Astrocyte of the cerebellum (primary cell): ENCODE data around the gene ZCCHC3.
"Not testable (repeated sequence)": the region's sequence is repeated elsewhere in the genome, so short reads cannot be mapped to it uniquely, and the experiment has no call there.

ENCODE experiments used
- DNase-seq: peaks from one replicate; pipeline ENCODE4 v3.0.0-alpha.2; 2011; ENCODE audit warnings: low read depth
- H3K4me3 ChIP-seq: 2 replicates; pipeline ENCODE4 v1.5.1; 2011; ENCODE audit warnings: mild to moderate bottlenecking, low read depth, low read length, moderate library complexity
- in situ Hi-C: cut with HindIII; loops from 2 replicates; pipeline ENCODE4 v1.10.0; 2017; ENCODE audit warnings: low sequenced_read_pairs
- TF ChIP-seq, protein P1 (sequence below): IDR thresholded peaks from 2 replicates; pipeline ENCODE4 v1.5.1; 2012; ENCODE audit warnings: low read length, low read depth, moderate library complexity, mild to moderate bottlenecking; ENCODE audit errors: missing control alignments

Gene ZCCHC3

DNA sequence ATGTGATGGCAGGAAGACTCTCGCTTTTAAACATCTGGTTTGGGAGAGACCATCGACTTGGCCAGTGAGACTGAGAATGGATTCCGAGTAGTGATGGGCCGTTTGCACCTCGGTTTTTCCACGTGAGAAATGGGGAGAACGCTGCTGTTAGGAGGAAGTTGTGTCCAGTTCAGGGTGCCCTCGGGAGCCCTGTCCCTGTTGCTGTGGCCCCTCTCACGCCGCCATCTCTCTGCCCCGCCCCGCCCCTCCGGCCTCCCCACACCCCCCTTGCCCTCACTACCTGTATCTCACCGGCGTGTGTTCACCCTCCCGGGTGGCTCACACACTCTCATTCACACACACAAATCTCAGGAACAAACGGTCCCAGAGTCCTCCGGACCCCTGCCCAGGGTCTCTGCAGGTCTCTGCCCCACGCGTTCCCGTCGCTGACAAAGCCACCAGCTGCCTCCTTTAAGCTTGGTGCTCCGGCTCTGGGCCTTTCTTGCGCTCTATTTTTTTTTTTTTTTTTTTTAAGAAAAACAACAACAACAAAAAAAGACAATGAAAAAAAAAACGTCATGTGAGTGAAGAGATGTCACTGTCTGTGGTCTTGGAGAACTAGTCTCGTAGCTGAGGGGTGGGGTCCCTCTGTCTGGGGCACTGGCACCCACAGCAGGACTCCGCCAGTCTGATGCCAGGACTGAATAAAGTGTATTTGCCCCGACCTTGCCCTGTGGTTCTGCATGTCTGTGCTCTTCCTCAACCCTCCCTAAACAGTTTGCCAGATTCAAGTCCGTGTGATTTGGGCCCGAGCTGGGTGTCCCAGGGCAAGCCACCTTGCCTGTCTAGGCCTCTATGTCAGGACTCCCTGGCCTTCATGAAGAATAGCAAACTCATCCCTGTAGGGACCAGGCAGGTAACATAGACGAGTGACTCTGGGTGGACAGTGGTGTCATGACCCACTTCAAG, 30.9 kb downstream of the ZCCHC3 start:
- in situ Hi-C loops = no loop called here
- TF ChIP-seq, protein P1, sequence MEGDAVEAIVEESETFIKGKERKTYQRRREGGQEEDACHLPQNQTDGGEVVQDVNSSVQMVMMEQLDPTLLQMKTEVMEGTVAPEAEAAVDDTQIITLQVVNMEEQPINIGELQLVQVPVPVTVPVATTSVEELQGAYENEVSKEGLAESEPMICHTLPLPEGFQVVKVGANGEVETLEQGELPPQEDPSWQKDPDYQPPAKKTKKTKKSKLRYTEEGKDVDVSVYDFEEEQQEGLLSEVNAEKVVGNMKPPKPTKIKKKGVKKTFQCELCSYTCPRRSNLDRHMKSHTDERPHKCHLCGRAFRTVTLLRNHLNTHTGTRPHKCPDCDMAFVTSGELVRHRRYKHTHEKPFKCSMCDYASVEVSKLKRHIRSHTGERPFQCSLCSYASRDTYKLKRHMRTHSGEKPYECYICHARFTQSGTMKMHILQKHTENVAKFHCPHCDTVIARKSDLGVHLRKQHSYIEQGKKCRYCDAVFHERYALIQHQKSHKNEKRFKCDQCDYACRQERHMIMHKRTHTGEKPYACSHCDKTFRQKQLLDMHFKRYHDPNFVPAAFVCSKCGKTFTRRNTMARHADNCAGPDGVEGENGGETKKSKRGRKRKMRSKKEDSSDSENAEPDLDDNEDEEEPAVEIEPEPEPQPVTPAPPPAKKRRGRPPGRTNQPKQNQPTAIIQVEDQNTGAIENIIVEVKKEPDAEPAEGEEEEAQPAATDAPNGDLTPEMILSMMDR = no peak
- peak overlapping the region; percentile 86 for H3K4me3 ChIP-seq
- DNase-seq = no peak

GRCh38 chr20:328975-329695, 31.8 kb downstream of the ZCCHC3 start:
- in situ Hi-C loops = no loop called here
- TF ChIP-seq, protein P1 = no peak
- DNase-seq = no peak
- peak overlapping the region; percentile 86 for H3K4me3 ChIP-seq

- no peak overlapping the region for H3K4me3 ChIP-seq
- in situ Hi-C loops = loop anchor here (5.0 kb wide), 1 partner anchor 68 kb away; no protein-coding TSS in a partner anchor
- TF ChIP-seq, protein P1 = no peak
- DNase-seq = no peak
Observed at GRCh38 chr20:329851-330232, 32.5 kb downstream of the ZCCHC3 start.

DNA sequence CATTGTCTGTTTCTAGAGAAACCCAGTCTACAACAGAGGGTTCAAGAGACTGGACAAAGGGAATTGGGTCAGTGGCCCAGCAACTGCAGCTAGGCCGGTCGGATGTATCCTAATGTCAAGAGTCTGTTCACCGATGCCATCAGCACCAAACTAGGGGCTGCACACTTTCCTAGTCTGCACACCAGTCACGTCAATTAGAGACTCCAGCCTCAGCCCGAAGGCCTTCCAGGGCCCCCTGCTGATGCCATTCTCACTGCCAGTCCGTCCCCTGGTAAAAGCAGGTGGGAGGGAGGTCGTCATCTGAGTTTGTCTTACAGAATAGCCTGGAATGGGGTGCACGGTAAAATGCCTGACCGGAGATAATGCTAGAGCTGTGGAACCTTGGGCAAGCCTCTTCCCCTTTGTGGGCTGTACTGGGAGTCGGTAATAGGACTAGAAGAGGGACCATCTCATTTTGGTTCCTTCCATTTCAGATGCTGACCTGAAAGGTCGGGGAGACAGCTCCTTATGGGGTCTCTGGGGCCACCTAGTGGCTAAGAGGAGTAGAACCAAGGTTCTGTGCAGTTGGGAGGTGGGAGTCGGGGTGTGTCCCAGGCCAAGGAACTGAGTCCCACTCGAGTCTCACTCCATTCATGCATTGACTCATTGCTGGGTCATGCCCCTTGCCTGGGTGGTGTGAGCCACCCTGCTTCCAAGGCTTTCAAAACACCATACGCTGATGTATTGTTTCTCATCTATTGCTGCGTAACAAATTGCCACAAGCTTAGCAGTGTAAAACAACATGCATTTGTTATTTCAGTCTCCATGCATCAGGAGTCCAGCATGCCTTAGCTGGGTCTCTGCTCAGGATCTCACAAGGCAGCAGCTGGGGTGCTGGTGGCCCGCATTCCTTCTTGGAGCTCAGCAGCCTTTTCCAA, 33.1 kb downstream of the ZCCHC3 start:
- in situ Hi-C loops = loop anchor here (5.0 kb wide), 1 partner anchor 68 kb away; no protein-coding TSS in a partner anchor
- no peak overlapping the region for H3K4me3 ChIP-seq
- TF ChIP-seq, protein P1 = peak; percentile 93
- no peak for DNase-seq

- DNase-seq = no peak
- TF ChIP-seq, protein P1 = no peak
- no peak overlapping the region for H3K4me3 ChIP-seq
- in situ Hi-C loops = loop anchor here (5.0 kb wide), 1 partner anchor 72 kb away; no protein-coding TSS in a partner anchor
Observed at GRCh38 chr20:334578-334977, 37.2 kb downstream of the ZCCHC3 start.

DNA sequence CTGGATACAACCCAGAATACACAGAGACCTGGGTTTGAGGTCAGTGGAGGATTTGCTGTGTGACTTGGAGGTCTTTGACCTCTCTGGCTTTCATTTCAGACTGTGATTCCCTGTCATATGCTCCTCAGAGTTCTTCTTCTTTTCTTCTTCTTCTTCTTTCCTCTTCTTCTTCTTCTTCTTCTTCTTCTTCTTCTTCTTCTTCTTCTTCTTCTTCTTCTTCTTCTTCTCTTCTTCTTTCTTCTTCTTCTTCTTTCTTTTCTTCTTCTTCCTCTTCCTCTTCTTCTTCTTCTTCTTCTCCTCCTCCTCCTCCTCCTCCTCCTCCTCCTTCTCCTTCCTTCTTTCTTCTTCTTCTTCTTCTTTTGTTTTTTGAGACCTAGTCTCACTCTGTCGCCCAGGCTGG, 38.7 kb downstream of the ZCCHC3 start:
- in situ Hi-C loops, DNase-seq, H3K4me3 ChIP-seq: not testable (repeated sequence)
